ENCODE measurements around the gene LONP2.
"Not testable (repeated sequence)": the region's sequence is repeated elsewhere in the genome, so short reads cannot be mapped to it uniquely, and the experiment has no call there.

LONP2 gene

DNA sequence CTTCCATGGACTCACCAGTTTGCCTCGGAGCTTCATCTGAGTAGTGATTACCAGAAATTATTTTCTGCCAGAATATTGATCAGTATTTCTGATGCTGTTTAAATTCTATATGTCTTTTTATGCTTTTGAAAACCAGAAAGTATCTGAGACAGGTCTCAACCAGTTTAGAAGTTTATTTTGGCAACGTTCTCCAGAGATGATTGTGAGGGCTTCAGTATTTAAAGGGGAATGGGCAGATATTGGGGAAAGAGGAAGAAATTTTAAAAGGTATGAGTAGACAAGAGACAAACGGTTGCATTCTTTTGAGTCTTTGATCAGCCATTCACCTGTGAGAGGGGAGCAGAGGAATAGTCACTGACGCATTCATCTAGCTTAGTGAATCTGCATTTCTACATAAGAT is 47.7 kb downstream of the LONP2 start:
- DNase-seq (ENCODE audit: low read depth in 3 of 3): no peak

- no peak for DNase-seq (ENCODE audit: low read depth in 3 of 3)
Observed at GRCh38 chr16:48292452-48292851, 48.4 kb downstream of the LONP2 start.

DNA sequence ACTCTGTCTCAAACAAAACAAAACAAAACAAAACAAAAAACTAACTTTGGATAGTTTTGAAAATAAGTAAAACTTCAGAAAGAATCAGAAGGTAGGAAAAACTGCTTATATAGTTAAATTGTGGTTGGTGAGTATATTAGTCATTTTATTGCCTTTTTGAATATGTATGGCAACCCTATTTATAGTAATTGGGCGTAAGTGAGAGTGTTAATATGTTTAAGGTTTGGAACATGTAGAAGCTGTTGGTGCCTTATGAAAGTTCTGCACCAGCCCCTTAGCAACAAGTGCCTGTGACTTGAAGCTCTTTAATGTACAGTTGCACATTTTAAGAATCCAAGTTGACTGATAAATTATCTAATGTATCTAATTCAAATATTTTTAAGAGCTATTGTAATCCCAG is 50.6 kb downstream of the LONP2 start:
- no peak for DNase-seq (ENCODE audit: low read depth in 3 of 3)

DNA sequence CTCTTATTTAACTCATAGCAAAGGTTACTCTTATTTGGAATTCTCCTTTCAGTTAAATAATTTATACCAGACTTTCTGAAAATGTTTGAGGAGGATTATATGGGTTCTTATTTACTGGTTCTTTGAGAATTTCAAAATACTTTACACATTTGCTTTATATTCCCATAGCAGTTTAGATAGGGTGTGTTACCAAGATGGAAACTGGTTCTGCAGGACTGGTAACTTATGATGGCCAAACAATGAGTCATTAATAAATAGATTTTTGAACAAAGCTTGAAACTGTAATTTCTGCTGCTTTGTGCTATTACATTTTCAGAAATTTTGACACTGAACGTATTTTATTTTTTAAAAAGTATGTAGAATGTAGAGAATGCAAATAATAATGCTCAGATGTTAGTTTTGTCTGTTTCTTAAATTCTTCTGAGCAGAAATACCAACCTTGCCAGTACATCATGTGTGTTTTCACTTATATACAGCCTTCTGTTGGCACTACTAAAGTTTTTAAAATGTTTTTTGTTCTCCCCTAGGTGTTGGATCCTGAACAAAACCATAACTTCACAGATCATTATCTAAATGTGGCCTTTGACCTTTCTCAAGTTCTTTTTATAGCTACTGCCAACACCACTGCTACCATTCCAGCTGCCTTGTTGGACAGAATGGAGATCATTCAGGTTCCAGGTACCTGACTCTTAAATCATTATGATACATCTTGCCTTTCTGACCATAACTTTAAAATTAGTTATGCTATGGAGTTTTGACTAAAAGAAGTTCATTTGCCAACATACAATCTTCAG is 51.6 kb downstream of the LONP2 start:
- no peak for DNase-seq (ENCODE audit: low read depth in 3 of 3)

GRCh38 chr16:48299471-48299870 is 55.4 kb downstream of the LONP2 start:
- no peak for DNase-seq (ENCODE audit: low read depth in 3 of 3)

DNA sequence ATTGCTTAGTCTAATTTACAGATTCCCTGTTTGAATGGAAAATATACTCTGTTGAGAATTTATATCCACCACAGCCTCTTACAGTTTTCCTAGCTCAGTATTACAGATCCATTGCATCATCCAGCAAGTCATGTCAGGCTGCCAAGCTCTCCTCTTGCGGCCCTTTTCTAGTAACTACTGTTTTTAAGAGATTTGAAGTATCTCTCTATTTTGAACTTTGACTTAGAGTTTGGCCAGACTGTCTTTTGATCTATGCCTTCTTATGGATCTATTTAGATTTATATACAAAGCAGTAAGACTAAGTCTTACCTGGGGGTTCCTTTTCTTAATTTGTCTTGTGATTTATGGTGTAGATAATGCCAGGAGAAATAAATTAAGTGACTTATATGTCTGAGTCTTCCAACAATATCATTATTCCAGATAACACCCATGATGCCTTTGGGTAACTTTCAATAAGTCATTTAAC is 56.3 kb downstream of the LONP2 start:
- DNase-seq (ENCODE audit: low read depth in 3 of 3): no peak

DNA sequence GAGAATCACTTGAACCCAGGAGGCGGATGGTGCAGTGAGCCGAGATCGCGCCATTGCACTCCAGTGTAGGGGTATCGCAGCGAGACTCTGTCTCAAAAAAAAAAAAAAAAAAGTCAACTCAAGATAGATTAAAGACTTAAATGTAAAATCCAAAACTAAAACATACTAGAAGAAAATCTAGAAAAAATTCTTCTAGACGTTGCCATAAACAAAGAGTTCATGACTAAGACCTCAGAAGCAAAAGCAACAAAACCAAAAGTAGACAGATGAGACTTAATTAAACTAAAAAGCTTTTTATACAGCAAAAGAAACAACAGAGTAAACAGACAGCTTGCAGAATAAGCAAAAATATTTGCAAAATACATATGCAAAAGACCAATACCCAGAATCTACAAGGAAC is 64.4 kb downstream of the LONP2 start:
- no peak for DNase-seq (ENCODE audit: low read depth in 3 of 3)

DNA sequence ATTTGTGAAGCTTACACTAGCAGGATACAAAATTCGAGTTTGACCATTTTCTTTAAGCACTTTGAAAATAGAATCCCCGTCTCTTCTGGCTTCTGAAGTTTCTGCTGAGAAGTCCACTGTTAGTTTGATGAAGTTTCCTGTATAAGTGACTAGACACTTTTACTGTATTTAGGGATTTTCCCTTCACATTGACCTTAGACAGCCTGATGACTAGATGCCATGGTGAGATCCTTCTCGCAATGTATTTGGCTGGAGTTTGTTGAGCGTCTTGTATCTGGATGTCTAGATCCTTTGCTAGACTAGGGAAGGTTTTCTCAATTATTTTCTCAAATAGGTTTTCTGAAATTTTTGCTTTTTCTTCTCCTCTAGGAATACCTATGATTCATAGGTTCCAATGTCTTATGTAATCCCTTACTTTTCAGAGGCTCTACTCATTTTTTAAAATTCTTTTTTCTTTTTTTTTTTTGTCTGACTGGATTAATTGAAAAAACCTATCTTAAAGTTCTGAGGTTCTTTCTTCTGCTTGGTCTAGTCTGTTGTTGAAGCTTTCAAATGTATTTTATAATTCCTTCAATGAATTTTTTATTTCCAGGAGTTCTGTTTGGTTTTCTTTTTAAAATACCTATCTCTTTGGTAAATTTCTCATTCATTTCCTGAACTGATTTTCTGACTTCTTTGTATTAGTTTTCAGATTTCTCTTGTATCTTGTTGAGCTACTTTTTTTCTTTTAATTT is 67.0 kb downstream of the LONP2 start:
- DNase-seq (ENCODE audit: low read depth in 3 of 3): no peak

GRCh38 chr16:48313905-48314304 is 69.8 kb downstream of the LONP2 start:
- not testable (repeated sequence) for DNase-seq (ENCODE audit: low read depth in 3 of 3)

DNA sequence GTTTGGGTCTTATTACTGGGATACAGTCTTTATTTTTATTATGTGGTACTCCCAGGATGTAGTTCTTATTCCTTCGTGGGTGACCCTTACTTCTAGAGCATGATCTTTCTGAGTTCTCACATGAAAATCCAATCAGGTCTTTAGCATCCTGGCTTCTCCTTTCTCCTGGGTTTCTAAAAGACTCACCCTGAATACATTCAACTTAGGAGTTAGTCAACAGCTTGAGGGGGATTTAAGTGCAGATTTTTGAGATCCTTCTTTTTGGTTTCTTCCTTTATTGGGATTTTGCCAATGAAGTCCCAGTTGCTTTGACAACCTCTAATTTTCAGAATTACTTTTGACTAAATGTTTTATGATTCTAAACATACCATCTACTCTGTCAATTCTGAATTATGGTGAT is 72.9 kb downstream of the LONP2 start:
- no peak for DNase-seq (ENCODE audit: low read depth in 3 of 3)

DNA sequence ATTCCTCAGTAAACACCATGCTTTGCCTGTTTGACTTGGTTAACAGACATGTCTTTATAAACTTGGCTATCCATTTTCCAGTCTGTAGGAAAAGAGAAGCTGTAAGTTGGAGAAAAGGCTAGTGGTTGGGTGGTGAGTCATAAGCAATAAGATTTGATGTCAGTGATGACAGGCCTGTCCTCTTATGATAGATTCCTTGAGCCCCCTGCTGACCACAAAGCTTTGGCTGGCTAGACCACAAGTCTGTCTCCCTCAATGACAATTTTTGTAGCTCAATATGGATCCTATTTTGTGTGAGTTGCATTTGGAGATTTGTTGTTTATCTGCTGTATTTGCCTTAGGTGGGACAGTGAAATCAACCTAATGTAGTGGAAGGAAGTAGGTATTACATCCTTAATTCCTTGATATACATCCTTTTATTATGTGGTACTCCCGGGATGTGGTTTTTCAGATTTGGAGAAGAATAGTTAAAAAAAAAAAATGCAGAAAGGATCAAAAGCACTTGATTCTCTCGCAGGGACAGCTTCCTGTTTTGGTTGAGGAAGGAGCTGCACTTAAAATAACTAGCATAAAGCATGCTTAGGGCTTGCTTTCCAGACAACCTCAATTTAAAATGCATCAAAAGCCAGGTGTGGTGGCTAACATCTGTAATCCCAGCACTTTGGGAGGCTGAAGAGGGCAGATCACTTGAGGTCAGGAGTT is 73.7 kb downstream of the LONP2 start:
- no peak for DNase-seq (ENCODE audit: low read depth in 3 of 3)

GRCh38 chr16:48318630-48319029 is 74.5 kb downstream of the LONP2 start:
- no peak for DNase-seq (ENCODE audit: low read depth in 3 of 3)

GRCh38 chr16:48321317-48322036 is 77.4 kb downstream of the LONP2 start:
- DNase-seq (ENCODE audit: low read depth in 3 of 3): no peak

- DNase-seq (ENCODE audit: low read depth in 3 of 3): no peak
Observed at GRCh38 chr16:48323783-48324775, 80.0 kb downstream of the LONP2 start.

DNA sequence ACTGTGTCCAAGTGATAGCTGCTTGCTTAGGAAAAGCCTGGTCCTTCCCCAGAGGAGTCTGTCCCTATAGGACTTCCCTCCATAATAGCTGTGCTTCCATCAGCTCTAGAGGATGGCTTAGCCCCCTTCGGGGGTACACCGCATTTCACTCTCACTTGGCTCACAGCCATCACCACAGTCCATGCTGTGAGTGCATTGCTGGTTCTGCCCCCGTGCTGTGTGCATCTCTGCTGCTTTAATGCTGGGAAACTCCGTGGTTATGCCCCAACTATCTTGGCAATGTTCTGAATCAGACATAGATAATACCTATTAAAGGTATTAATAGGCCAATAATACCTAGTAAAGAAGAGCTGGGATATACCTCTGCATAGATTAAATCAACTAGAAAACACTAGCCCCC is 82.8 kb downstream of the LONP2 start:
- no peak for DNase-seq (ENCODE audit: low read depth in 3 of 3)

DNA sequence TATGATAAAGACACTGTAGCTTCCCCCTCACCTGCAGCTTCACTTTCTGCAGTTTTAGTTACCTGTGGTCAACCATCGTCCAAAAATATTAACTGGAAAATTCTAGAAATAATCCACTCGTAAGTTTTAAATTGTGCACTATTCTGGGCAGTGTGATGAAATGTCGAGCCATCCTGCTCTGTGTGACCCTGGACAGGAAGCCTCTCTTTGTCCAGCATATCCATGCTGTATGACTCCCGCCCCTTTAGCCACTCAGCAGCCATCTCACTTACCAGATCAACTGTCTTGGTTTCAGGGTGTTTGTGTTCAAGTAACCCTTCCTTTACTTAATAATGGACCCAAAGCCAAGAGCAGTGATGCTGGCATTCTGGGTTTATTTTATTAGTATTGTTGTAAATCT is 85.0 kb downstream of the LONP2 start:
- no peak for DNase-seq (ENCODE audit: low read depth in 3 of 3)

- no peak for DNase-seq (ENCODE audit: low read depth in 3 of 3)
Observed at GRCh38 chr16:48330189-48330840, 86.2 kb downstream of the LONP2 start.

GRCh38 chr16:48330841-48331192 is 86.7 kb downstream of the LONP2 start:
- no peak for DNase-seq (ENCODE audit: low read depth in 3 of 3)

GRCh38 chr16:48332978-48333377 is 88.9 kb downstream of the LONP2 start:
- no peak for DNase-seq (ENCODE audit: low read depth in 3 of 3)

DNA sequence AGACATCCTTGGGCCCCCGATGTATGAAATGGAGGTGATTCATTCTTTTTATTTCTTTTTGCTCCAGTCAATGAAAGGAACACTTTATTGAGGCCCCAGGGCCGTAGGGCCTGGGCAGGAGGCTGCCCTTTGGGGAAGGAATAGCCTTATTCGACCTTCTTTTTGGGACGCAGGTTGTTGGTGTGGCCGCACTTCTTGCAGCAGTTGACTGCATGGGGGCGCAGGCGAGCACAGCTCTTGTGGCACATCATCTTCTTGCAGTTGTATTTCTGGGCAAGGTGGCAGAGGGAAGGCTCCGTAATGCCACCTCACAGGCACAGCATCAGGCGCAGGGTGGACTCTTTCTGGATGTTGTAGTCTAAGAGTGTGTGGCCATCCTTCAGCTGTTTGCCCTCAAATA is 90.2 kb downstream of the LONP2 start:
- DNase-seq (ENCODE audit: low read depth in 3 of 3): no peak
